ENCODE measurements around the gene RHOV. TPM values are rescaled to one million over a fixed set of nuclear protein-coding genes. Genes with fewer than 3 reads are reported as not detected.
"Not testable (repeated sequence)": the region's sequence is repeated elsewhere in the genome, so short reads cannot be mapped to it uniquely, and the experiment has no call there.

RHOV gene
- total and polyA plus RNA-seq, 7 donors, result 0.10 to 0.23 TPM; not detected in 5

GRCh38 chr15:40867199-40867598 lies 6.8 kb downstream of the RHOV start:
- H3K9me3 ChIP-seq, result no peaks in the 10 kb centered on the region
- H3K27me3 ChIP-seq (ENCODE audit: insufficient read depth in 3 of 3, low read length in 2 of 3), result peaks cover 0 to 8% (median 0%) of the 10 kb centered on the region in 3 donors
- TF ChIP-seq CTCF (IDR thresholded peaks at IDR 0.05), result no peak
- ATAC-seq, result no peak
- no peak overlapping the region for H3K4me3 ChIP-seq
- no peak for DNase-seq
- no peak overlapping the region for H3K27ac ChIP-seq
- no peaks in the 10 kb centered on the region for H3K36me3 ChIP-seq (ENCODE audit: insufficient read depth in 1 of 2, low read depth in 1 of 2)
- WGBS, 3 donors, result 95 to 97% (median 95%) methylated on average over 4 of the region's 4 CpGs
- intact Hi-C loops (cut with DNase I), result no loop called here
- H3K4me1 ChIP-seq, result no peaks in the 10 kb centered on the region

- TF ChIP-seq CTCF (IDR thresholded peaks at IDR 0.05), result no peak
- Histone ChIP-seq H3K27ac (no peak overlapping the region), H3K27me3 (ENCODE audit: insufficient read depth in 3 of 3, low read length in 2 of 3) (peaks cover 0 to 4% (median 0%) of the 10 kb centered on the region in 3 donors), H3K4me1 (no peaks in the 10 kb centered on the region), H3K9me3 (no peaks in the 10 kb centered on the region), H3K4me3 (no peak overlapping the region), H3K36me3 (ENCODE audit: insufficient read depth in 1 of 2, low read depth in 1 of 2) (no peaks in the 10 kb centered on the region)
- intact Hi-C loops (cut with DNase I), result no loop called here
- 39 to 62% (median 43%) methylated on average over 4 of the region's 4 CpGs for WGBS, 3 donors
- no peak for ATAC-seq
- DNase-seq, result no peak
Observed at GRCh38 chr15:40863660-40864270, 10.3 kb downstream of the RHOV start.

- ATAC-seq; H3K27me3 ChIP-seq (ENCODE audit: insufficient read depth in 3 of 3, low read length in 2 of 3); H3K27ac ChIP-seq; DNase-seq; H3K4me3 ChIP-seq; H3K4me1 ChIP-seq; H3K36me3 ChIP-seq (ENCODE audit: insufficient read depth in 1 of 2, low read depth in 1 of 2); H3K9me3 ChIP-seq: not testable (repeated sequence)
- 70 to 75% (median 71%) methylated on average over 4 of the region's 4 CpGs for WGBS, 3 donors
- intact Hi-C loops (cut with DNase I), result loop anchor here in 1 of 2 donors (2.0 kb wide), 1 partner anchor 32 kb away; no protein-coding TSS in a partner anchor
Observed at GRCh38 chr15:40861147-40861546, 12.9 kb downstream of the RHOV start.

GRCh38 chr15:40859206-40859851 lies 14.7 kb downstream of the RHOV start:
- ATAC-seq (peak; percentile 59 to 80 (median 64)), DNase-seq (peak; percentile 68 to 70)
- H3K4me1 ChIP-seq, result peaks cover 6% of the 10 kb centered on the region
- 45 to 55% (median 50%) methylated on average over 18 of the region's 18 CpGs for WGBS, 3 donors
- H3K27me3 ChIP-seq (ENCODE audit: insufficient read depth in 3 of 3, low read length in 2 of 3), result peaks cover 0 to 2% (median 0%) of the 10 kb centered on the region in 3 donors
- TF ChIP-seq CTCF (IDR thresholded peaks at IDR 0.05), result peak; percentile 54
- no peaks in the 10 kb centered on the region for H3K36me3 ChIP-seq (ENCODE audit: insufficient read depth in 1 of 2, low read depth in 1 of 2)
- H3K4me3 ChIP-seq, result no peak overlapping the region
- intact Hi-C loops (cut with DNase I), result loop anchor here (5.0 to 10.0 kb wide), 3 partner anchors 323 to 345 kb away; no protein-coding TSS in a partner anchor
- H3K9me3 ChIP-seq, result no peaks in the 10 kb centered on the region
- no peak overlapping the region for H3K27ac ChIP-seq

- H3K9me3 ChIP-seq, result no peaks in the 10 kb centered on the region
- H3K36me3 ChIP-seq (ENCODE audit: insufficient read depth in 1 of 2, low read depth in 1 of 2), result no peaks in the 10 kb centered on the region
- ATAC-seq, result no peak
- no peaks in the 10 kb centered on the region for H3K27me3 ChIP-seq (ENCODE audit: insufficient read depth in 3 of 3, low read length in 2 of 3)
- intact Hi-C loops (cut with DNase I), result loop anchor here (5.0 to 10.0 kb wide), 3 partner anchors 324 to 344 kb away; no protein-coding TSS in a partner anchor
- DNase-seq, result no peak
- TF ChIP-seq CTCF (IDR thresholded peaks at IDR 0.05), result no peak
- no peak overlapping the region for H3K4me3 ChIP-seq
- peaks cover 6% of the 10 kb centered on the region for H3K4me1 ChIP-seq
- WGBS, 3 donors, result 47 to 62% (median 52%) methylated on average over 10 of the region's 10 CpGs
- H3K27ac ChIP-seq, result no peak overlapping the region
Observed at GRCh38 chr15:40858706-40859105, 15.3 kb downstream of the RHOV start.

Measured in psoas muscle (tissue), 8 donors.